H1 (cell line): ENCODE measurements around the gene MALT1. TPM values are rescaled to one million over a fixed set of nuclear protein-coding genes. Genes with fewer than 3 reads are reported as not detected.

Experiments used
- CTCF ChIA-PET: fragments of 300-600 bp; sonication (Branson Sonifier 250); formaldehyde crosslinking; loops from one replicate; lab custom pipeline; 2021; ENCODE audit not compliant: partially characterized antibody; lab: Charles Lee
- POLR2A ChIA-PET: fragments of 300-600 bp; sonication (Branson Sonifier 250); formaldehyde crosslinking; loops from one replicate; lab custom pipeline; 2021; ENCODE audit warnings: inconsistent platforms; ENCODE audit not compliant: partially characterized antibody; lab: Charles Lee
- DNase-seq, 2 experiments: peaks; one replicate each; pipeline versions ENCODE4 v3.0.0 to v3.0.0-alpha.2; 2010 to 2022; ENCODE audit warnings: low spot score in 2 of 2, low read depth in 1 of 2, mixed read lengths in 1 of 2
- FAIRE-seq: peaks from 2 replicates; lab custom pipeline; 2011; peaks lifted over from hg19 to GRCh38; lab: Jason Lieb, UNC
- H2AFZ ChIP-seq: 2 replicates; pipeline ENCODE4 v1.8.1; 2012; ENCODE audit warnings: low read length, inconsistent platforms
- H2AK5ac ChIP-seq: 2 replicates; pipeline ENCODE4 v1.6.1; 2013; ENCODE audit warnings: low read depth, low read length
- H2BK120ac ChIP-seq: replicated peaks from 2 replicates; pipeline ENCODE3; 2013; ENCODE audit warnings: low read depth, low read length, inconsistent platforms
- H2BK12ac ChIP-seq: 2 replicates; pipeline ENCODE4 v1.6.1; 2013; ENCODE audit warnings: low read depth, low read length
- H2BK15ac ChIP-seq: 2 replicates; pipeline ENCODE4 v1.6.1; 2013; ENCODE audit warnings: low read length
- H2BK20ac ChIP-seq: 2 replicates; pipeline ENCODE4 v1.6.1; 2013; ENCODE audit warnings: low read length
- H2BK5ac ChIP-seq: 2 replicates; pipeline ENCODE4 v1.6.1; 2013; ENCODE audit warnings: low read depth, low read length
- H3K14ac ChIP-seq: 2 replicates; pipeline ENCODE4 v1.6.1; 2013; ENCODE audit warnings: inconsistent platforms; ENCODE audit not compliant: insufficient read length
- H3K18ac ChIP-seq: 2 replicates; pipeline ENCODE4 v1.6.1; 2013; ENCODE audit warnings: low read length; ENCODE audit errors: extremely low read depth
- H3K23ac ChIP-seq: 2 replicates; pipeline ENCODE4 v1.6.1; 2013; ENCODE audit warnings: inconsistent platforms; ENCODE audit not compliant: insufficient read length
- H3K23me2 ChIP-seq: 2 replicates; pipeline ENCODE4 v1.6.1; 2013; ENCODE audit warnings: low read depth, low read length
- H3K27ac ChIP-seq: 2 replicates; pipeline ENCODE4 v1.6.1; 2011; ENCODE audit warnings: low read depth, low read length, inconsistent platforms
- H3K27me3 ChIP-seq, 4 experiments: replicated peaks in 1 of 4; 1 replicate in 1 of 4; 2 replicates in 3 of 4; pipeline versions ENCODE4 v1.6.1 to v1.8.1; 2011 to 2013; ENCODE audit warnings: low read length in 3 of 4, mild to moderate bottlenecking in 3 of 4, inconsistent platforms in 2 of 4, mixed read lengths in 2 of 4, moderate library complexity in 1 of 4; ENCODE audit not compliant: control insufficient read depth in 3 of 4, insufficient read depth in 3 of 4; ENCODE audit errors: extremely low read depth in 1 of 4
- H3K36me3 ChIP-seq, 4 experiments: 2 replicates each; pipeline versions ENCODE4 v1.6.1 to v1.8.1; 2011 to 2013; ENCODE audit warnings: mild to moderate bottlenecking in 4 of 4, low read length in 3 of 4, moderate library complexity in 2 of 4, control low read depth in 1 of 4, inconsistent platforms in 1 of 4; ENCODE audit not compliant: insufficient read depth in 4 of 4, control insufficient read depth in 2 of 4
- H3K4ac ChIP-seq: replicated peaks from 2 replicates; pipeline ENCODE3; 2013; ENCODE audit warnings: low read length, low read depth, mixed read lengths, inconsistent platforms; ENCODE audit not compliant: insufficient read length
- H3K4me1 ChIP-seq, 4 experiments: replicated peaks in 1 of 4; 1 replicate in 1 of 4; 2 replicates in 3 of 4; pipeline versions ENCODE4 v1.6.1 to v1.8.1; 2011 to 2013; ENCODE audit warnings: low read length in 3 of 4, inconsistent platforms in 2 of 4, mixed read lengths in 1 of 4; ENCODE audit not compliant: insufficient read depth in 4 of 4, control insufficient read depth in 3 of 4
- H3K4me2 ChIP-seq, 2 experiments: 2 replicates each; pipeline versions ENCODE4 v1.6.1 to v1.8.1; 2011 to 2013; ENCODE audit warnings: low read depth in 2 of 2, low read length in 2 of 2, control low read depth in 1 of 2, inconsistent platforms in 1 of 2, mild to moderate bottlenecking in 1 of 2; ENCODE audit not compliant: insufficient read depth in 1 of 2
- H3K4me3 ChIP-seq, 4 experiments: fragments of 200-600, 300-600 bp in 1 of 4; sonication (generic), shearing (Covaris generic), sonication (Bioruptor Twin) in 1 of 4; 2 replicates each; pipeline versions ENCODE4 v1.5.1 to v1.8.1; 2011 to 2016; ENCODE audit warnings: low read length in 4 of 4, low read depth in 3 of 4, control low read depth in 2 of 4, inconsistent platforms in 2 of 4, mild to moderate bottlenecking in 2 of 4, mixed read lengths in 1 of 4, moderate library complexity in 1 of 4; ENCODE audit not compliant: insufficient read depth in 2 of 4; ENCODE audit errors: extremely low read depth in 1 of 4
- H3K56ac ChIP-seq: replicated peaks from 2 replicates; pipeline ENCODE3; 2013; ENCODE audit warnings: low read depth, mild to moderate bottlenecking, mixed read lengths, low read length, inconsistent platforms; ENCODE audit not compliant: insufficient read length
- H3K79me1 ChIP-seq: 2 replicates; pipeline ENCODE4 v1.6.1; 2013; ENCODE audit warnings: low read depth, low read length, control low read depth
- H3K79me2 ChIP-seq, 2 experiments: 2 replicates each; pipeline versions ENCODE4 v1.6.1 to v1.8.1; 2012 to 2013; ENCODE audit warnings: low read length in 2 of 2, mild to moderate bottlenecking in 2 of 2, inconsistent platforms in 1 of 2; ENCODE audit not compliant: insufficient read depth in 2 of 2, control insufficient read depth in 1 of 2
- H3K9ac ChIP-seq, 4 experiments: replicated peaks in 1 of 4; 1 replicate in 1 of 4; 2 replicates in 3 of 4; pipeline versions ENCODE4 v1.6.1 to v1.8.1; 2011 to 2013; ENCODE audit warnings: low read depth in 3 of 4, low read length in 3 of 4, control low read depth in 2 of 4, mild to moderate bottlenecking in 2 of 4, moderate library complexity in 2 of 4, inconsistent platforms in 1 of 4; ENCODE audit errors: extremely low read depth in 1 of 4
- H3K9me3 ChIP-seq, 2 experiments: 2 replicates each; pipeline versions ENCODE4 v1.6.1 to v1.8.1; 2012 to 2013; ENCODE audit warnings: mild to moderate bottlenecking in 2 of 2, moderate library complexity in 2 of 2, control low read depth in 1 of 2, inconsistent platforms in 1 of 2, low read depth in 1 of 2, low read length in 1 of 2, mixed read lengths in 1 of 2; ENCODE audit not compliant: insufficient read depth in 2 of 2
- H4K20me1 ChIP-seq, 2 experiments: replicated peaks in 1 of 2; 2 replicates each; pipeline versions ENCODE3 to v1.8.1; 2011 to 2013; ENCODE audit warnings: inconsistent platforms in 2 of 2, low read length in 2 of 2, mild to moderate bottlenecking in 1 of 2; ENCODE audit not compliant: insufficient read depth in 2 of 2, control insufficient read depth in 1 of 2
- H4K5ac ChIP-seq: 2 replicates; pipeline ENCODE4 v1.6.1; 2013; ENCODE audit warnings: low read length, low read depth, mixed read lengths, inconsistent platforms; ENCODE audit not compliant: insufficient read length
- H4K8ac ChIP-seq: 2 replicates; pipeline ENCODE4 v1.8.0; 2013; ENCODE audit warnings: mild to moderate bottlenecking, moderate library complexity, low read length, inconsistent platforms; ENCODE audit not compliant: insufficient read depth; ENCODE audit errors: extremely low read depth
- H4K91ac ChIP-seq: replicated peaks from 2 replicates; pipeline ENCODE3; 2013; ENCODE audit warnings: low read length, mixed read lengths, inconsistent platforms; ENCODE audit not compliant: insufficient read length
- ASH2L ChIP-seq: fragments of 200-600, 300-600 bp; sonication (generic); IDR thresholded peaks from one replicate; pipeline ENCODE4 v1.7.1; 2017; ENCODE audit warnings: low read length
- CBX5 ChIP-seq: fragments of 300-800, 300-1000 bp; sonication (generic); IDR thresholded peaks from 2 replicates; pipeline ENCODE4 v1.7.1; 2016; ENCODE audit warnings: antibody characterized with exemption, low read length, low read depth
- CHD1 ChIP-seq: IDR thresholded peaks from 2 replicates; pipeline ENCODE4 v1.6.1; 2012; ENCODE audit warnings: low read depth, low read length, improper control_type of control experiment
- KDM1A ChIP-seq: fragments of 200-600, 300-600 bp; sonication (generic); IDR thresholded peaks from 2 replicates; pipeline ENCODE4 v1.7.1; 2016; ENCODE audit warnings: mild to moderate bottlenecking, low read length, borderline replicate concordance
- KDM4A ChIP-seq: IDR thresholded peaks from one replicate; pipeline ENCODE4 v1.7.1; 2012; ENCODE audit warnings: low read depth, mild to moderate bottlenecking, moderate library complexity, low read length, inconsistent platforms; ENCODE audit not compliant: severe bottlenecking
- RBBP5 ChIP-seq: IDR thresholded peaks from 2 replicates; pipeline ENCODE4 v1.7.1; 2012; ENCODE audit warnings: low read depth, mild to moderate bottlenecking, inconsistent platforms, low read length, moderate library complexity, borderline replicate concordance
- SP1 ChIP-seq: IDR thresholded peaks from 2 replicates; pipeline ENCODE4 v1.6.1; 2011; ENCODE audit warnings: low read depth, low read length
- SRF ChIP-seq: IDR thresholded peaks from 2 replicates; pipeline ENCODE4 v1.6.1; 2011; ENCODE audit warnings: mild to moderate bottlenecking, low read depth, low read length, moderate library complexity
- WGBS, 2 experiments: shearing (Covaris generic) in 1 of 2; methylation state at CpG; one replicate each; pipeline versions ENCODE4 v1.1.6 to v1.1.7; 2013 to 2015; ENCODE audit warnings: low lambda C conversion rate in 2 of 2, mixed read lengths in 2 of 2, inconsistent platforms in 1 of 2, low coverage in 1 of 2, missing lambda C conversion rate in 1 of 2; ENCODE audit not compliant: insufficient replicate concordance in 2 of 2, insufficient coverage in 1 of 2, insufficient read length in 1 of 2; ENCODE audit errors: extremely low coverage in 1 of 2, missing lambda C conversion rate in 1 of 2; 5-methylcytosine and 5-hydroxymethylcytosine counted together
- polyA plus RNA-seq, 7 experiments: library from polyadenylated mRNA; depleted of rRNA in 3 of 7; stranded (reverse) in 5 of 7; unstranded in 2 of 7; fragments of >200 nt in 5 of 7; fragments of 200-250 nt in 2 of 7; gene quantifications; 1 replicate in 5 of 7; 2 replicates in 1 of 7; 4 replicates in 1 of 7; pipeline versions ENCODE4 v1.2.1 to v1.2.3, GENCODE V29; 2011 to 2013; ENCODE audit warnings: missing spikeins in 2 of 7, mixed read lengths in 2 of 7
- total RNA-seq: library from RNA; stranded (reverse); fragmentation: NEBNext Ultra II Directional; extraction: Animal tissue kit (Norgen Biotek cat#: 25700); gene quantifications from 2 replicates; pipeline ENCODE4 v1.2.1, GENCODE V29; 2021
- TF ChIP-seq, protein P1 (sequence below): IDR thresholded peaks from 2 replicates; pipeline ENCODE4 v1.6.1; 2012; ENCODE audit warnings: inconsistent platforms
- TF ChIP-seq, protein P2 (sequence below), 3 experiments: IDR thresholded peaks; 1 replicate in 2 of 3; 2 replicates in 1 of 3; pipeline versions ENCODE4 v1.5.1 to v1.6.1; 2011; ENCODE audit warnings: low read length in 3 of 3, mild to moderate bottlenecking in 3 of 3, inconsistent platforms in 2 of 3, low read depth in 1 of 3, moderate library complexity in 1 of 3; ENCODE audit not compliant: insufficient read depth in 1 of 3; ENCODE audit errors: control extremely low read depth in 1 of 3

Gene MALT1
- total and polyA plus RNA-seq, 2 of the 8 experiments (the other 6 are each of a cell fraction or from before 2014, with no cell fraction given) = 10.7 to 25.9 TPM

DNA sequence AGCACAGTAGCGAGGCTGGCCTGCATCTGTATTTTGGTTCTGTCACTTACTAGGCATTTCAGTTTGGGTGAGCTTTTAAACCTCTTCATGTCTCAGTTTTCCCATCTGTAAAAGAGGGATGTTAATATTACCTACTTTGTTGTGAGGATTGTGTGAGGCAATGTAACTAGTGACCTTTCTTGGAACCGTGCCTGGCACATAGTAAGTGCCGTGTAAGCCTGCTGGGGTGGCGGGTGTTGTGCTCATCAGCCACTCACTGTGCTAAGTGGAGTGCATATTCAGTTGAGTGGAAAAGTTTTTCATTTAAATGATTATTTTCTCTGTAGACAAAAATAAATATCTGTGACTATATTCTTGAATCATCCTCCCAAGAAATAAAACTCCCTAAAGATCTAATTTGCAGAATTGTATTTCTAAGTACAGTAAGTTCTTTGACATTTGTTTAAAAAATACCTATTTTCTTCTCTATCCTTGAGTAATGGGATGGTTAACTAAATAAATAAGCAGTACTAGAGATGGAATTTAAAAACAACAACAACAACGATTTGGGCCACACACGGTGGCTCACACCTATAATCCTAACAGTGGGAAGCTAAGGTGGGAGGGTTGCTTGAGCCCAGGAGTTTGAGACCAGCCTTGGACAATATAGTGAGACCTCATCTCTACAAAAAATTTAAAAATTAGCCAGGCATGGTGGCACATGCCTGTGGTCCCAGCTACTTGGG, 56.7 kb downstream of the MALT1 start:
- H3K18ac ChIP-seq = no peak overlapping the region
- no peaks in the 10 kb centered on the region for H3K79me2 ChIP-seq
- H3K23ac ChIP-seq = no peak overlapping the region
- H4K8ac ChIP-seq = peak overlapping the region; percentile 51; the same call in 1 of the 2 replicates
- no peaks in the 10 kb centered on the region for H3K4me1 ChIP-seq
- DNase-seq (no peak), FAIRE-seq (no peak)
- no peak overlapping the region for H2BK20ac ChIP-seq
- no peak overlapping the region for H2BK120ac ChIP-seq
- H3K27ac ChIP-seq = no peak overlapping the region
- no peak overlapping the region for H2AK5ac ChIP-seq
- no peaks in the 10 kb centered on the region for H4K20me1 ChIP-seq
- CTCF ChIA-PET = interaction anchor here (0.7 to 1.3 kb wide), 3 partner anchors 21 to 198 kb away, joined by 3 to 4 read pairs (median 3); no protein-coding TSS in a partner anchor
- H2AFZ ChIP-seq = no peak overlapping the region
- POLR2A ChIA-PET = interaction anchor here (1.6 kb wide), 1 partner anchor 10 kb away, joined by 4 read pairs; no protein-coding TSS in a partner anchor
- H4K91ac ChIP-seq = no peak overlapping the region
- H2BK12ac ChIP-seq = no peak overlapping the region
- H3K14ac ChIP-seq = no peak overlapping the region
- no peaks in the 10 kb centered on the region for H3K79me1 ChIP-seq
- no peak overlapping the region for H2BK5ac ChIP-seq
- 95% methylated on average over 6 of the region's 6 CpGs; no CpG with 5 or more reads in 1 of the 2 experiments for WGBS, 2 experiments
- H3K23me2 ChIP-seq = no peaks in the 10 kb centered on the region
- no peak overlapping the region for H3K56ac ChIP-seq
- H3K27me3 ChIP-seq = no peaks in the 10 kb centered on the region
- H3K36me3 ChIP-seq = peaks cover 0 to 4% (median under 1%) of the 10 kb centered on the region in 4 experiments; a peak in 1 of 8 replicates
- H3K4ac ChIP-seq = no peak overlapping the region
- no peak overlapping the region for H3K9ac ChIP-seq
- H3K4me2 ChIP-seq = no peak overlapping the region
- H2BK15ac ChIP-seq = no peak overlapping the region
- no peak overlapping the region for H3K4me3 ChIP-seq
- no peaks in the 10 kb centered on the region for H3K9me3 ChIP-seq
- no peak overlapping the region for H4K5ac ChIP-seq
- TF ChIP-seq CBX5 (no peak), ASH2L (no peak), RBBP5 (no peak), KDM1A (no peak), CHD1 (no peak), KDM4A (no peak), SP1 (no peak), SRF (no peak)
- TF ChIP-seq, protein P1, sequence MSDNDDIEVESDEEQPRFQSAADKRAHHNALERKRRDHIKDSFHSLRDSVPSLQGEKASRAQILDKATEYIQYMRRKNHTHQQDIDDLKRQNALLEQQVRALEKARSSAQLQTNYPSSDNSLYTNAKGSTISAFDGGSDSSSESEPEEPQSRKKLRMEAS = no peak
- TF ChIP-seq, protein P2, sequence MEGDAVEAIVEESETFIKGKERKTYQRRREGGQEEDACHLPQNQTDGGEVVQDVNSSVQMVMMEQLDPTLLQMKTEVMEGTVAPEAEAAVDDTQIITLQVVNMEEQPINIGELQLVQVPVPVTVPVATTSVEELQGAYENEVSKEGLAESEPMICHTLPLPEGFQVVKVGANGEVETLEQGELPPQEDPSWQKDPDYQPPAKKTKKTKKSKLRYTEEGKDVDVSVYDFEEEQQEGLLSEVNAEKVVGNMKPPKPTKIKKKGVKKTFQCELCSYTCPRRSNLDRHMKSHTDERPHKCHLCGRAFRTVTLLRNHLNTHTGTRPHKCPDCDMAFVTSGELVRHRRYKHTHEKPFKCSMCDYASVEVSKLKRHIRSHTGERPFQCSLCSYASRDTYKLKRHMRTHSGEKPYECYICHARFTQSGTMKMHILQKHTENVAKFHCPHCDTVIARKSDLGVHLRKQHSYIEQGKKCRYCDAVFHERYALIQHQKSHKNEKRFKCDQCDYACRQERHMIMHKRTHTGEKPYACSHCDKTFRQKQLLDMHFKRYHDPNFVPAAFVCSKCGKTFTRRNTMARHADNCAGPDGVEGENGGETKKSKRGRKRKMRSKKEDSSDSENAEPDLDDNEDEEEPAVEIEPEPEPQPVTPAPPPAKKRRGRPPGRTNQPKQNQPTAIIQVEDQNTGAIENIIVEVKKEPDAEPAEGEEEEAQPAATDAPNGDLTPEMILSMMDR (IDR thresholded peaks at IDR 0.05; ENCODE audit: control extremely low read depth in 1 of 3, insufficient read depth in 1 of 3, low read depth in 1 of 3, low read length in 3 of 3) = no peak
